Mesenteric fat pad (tissue), 1 donor: Measurements from ENCODE around the gene SLTM. TPM values are rescaled to one million over a fixed set of nuclear protein-coding genes. Genes with fewer than 3 reads are reported as not detected.
"Not testable (repeated sequence)": the region's sequence is repeated elsewhere in the genome, so short reads cannot be mapped to it uniquely, and the experiment has no call there.

Experiments used
- DNase-seq: peaks from one replicate; pipeline ENCODE4 v3.0.0-alpha.2; 2020; ENCODE audit warnings: low spot score
- long read RNA-seq: library from polyadenylated mRNA; unstranded; transcript quantifications from one replicate; pipeline ENCODE4 v2.0.0, GENCODE V29; 2020
- total RNA-seq: library from RNA; stranded (reverse); fragmentation: NEBNext Ultra II Directional; extraction: Animal tissue kit (Norgen Biotek cat#: 25700); gene quantifications from one replicate; pipeline ENCODE4 v1.2.1, GENCODE V29; 2021
- donor health status: DM: yes; HTN: yes; CAD: no.

Gene SLTM
- 85.7 TPM for total RNA-seq
- long read RNA-seq, transcript SLTM-201 (11 exons, 1,373 nt): major isoform, 6 of 99 reads
- long read RNA-seq, partial matches to known transcripts: 64 of 99 reads
- long read RNA-seq, other reads (novel, unspliced or antisense): 26 of 99 reads

DNA sequence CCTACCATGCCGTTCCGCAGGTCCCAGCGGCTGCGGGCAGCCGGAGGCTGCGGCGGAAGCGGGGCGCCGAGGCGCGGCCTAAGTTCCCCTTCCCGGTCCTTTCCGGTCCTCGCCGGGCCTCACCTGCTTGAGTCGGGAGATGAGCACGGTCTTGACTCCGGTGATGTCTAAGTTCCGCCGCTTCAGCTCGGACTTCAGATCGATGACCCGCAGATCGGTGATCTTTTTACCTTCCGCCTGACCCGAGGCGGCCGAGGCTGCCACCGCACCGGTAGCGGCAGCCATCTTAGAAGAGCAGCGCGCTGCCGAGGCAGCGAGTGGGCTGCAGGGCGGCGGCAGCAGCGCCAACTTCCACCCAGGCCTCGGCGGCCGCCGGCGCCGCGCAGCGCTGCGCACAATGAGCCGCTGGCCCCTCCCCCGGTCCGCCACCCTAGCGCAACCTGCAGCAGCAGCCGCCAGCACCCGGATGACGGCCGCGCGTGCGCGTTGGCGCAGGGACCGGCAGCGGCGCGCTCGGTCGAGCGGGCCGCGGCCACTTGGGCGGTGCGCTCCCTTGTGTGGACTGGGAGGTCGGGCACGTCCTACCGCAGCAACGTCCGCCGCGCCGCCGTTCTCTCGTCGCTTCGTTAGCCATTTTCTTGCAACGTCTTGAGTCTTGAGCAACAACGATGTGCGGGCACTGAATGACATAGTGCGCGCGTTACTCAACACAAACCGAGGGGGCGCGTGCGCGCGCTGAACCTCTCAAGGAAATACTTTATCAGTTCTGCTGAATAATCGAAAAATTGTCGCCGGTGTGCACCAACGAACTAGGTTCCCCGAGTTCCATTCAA lies at the start of gene SLTM:
Gene SLTM (minus strand): TSS at position 399 of the 833 bp plus-strand sequence. CDS start 114 bp downstream, at position 285.
- DNase-seq: peak; percentile 98

DNA sequence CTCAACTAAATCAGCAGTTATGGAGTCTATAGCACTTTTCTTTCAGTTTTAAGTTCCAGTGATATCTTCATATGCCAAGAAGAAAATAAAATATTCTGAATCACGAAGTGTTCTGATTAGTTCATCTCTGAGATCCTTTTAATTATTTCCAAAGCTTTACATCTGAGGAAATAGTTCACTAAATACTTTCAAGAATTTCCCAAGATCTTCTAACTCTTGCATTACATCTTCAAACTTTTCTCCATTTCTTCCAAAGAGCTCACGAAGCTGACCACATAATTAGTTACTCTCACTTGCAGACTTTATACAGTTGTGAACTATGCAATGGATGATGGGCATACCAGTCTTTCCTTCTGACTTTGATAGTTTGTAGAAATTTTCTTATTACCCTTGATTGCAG lies 49.8 kb upstream of the SLTM start:
- DNase-seq: no peak

DNA sequence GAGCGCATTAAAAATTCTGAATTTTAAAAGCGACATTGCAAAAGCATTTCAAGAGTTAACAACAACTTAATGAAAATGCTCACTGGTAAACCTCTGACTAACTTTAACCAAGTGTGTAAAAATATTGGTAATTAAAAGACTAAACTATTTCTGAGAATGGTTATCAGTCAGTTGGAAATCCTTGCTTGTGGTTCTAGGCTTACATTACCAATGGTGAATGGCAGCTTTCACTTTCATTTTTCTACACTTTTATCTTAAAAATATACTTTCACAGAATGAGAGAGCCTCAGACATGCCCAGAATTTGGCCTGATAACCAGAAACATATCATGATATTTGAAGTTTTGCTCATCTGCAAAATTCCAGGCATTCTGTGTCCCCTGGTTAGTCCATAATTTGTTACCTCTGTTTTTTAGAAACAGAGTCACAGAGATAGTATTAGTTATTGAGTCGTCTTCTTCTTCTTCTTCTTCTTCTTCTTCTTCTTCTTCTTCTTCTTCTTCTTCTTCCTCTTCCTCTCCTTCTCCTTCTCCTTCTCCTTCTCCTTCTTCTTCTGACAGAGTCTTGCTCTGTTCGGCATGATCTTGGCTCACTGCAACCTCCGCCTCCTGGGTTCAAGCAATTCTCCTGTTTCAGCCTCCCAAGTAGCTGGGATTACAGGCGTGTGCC lies 48.5 kb upstream of the SLTM start:
- no peak for DNase-seq

DNA sequence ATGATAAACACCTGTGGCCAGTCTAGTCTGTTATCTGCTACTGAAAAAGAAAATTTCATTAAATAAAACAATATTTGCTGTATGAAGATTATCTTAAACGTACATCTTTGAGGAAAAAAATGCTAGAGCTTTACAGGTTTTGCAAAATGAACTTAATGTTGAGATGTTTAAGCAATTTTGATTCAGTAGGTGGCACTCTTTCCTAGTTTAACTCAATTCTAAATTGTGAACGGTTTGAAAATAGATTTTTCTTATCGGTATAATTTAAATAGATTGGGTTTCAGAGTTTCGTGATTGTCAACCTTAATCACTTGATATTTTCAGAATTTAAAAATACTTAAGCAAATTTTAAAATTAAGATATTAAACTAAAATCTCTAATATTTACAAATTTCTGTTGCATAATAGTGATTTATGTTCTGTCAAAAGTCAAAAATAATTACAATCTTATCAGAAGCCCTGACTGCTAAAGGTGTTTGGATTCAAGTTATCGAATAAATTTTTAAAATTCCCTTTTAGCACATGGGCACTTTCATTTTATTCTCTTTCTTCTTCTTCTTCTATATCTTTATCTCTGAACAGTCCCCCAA lies 47.0 kb upstream of the SLTM start:
- no peak for DNase-seq

DNA sequence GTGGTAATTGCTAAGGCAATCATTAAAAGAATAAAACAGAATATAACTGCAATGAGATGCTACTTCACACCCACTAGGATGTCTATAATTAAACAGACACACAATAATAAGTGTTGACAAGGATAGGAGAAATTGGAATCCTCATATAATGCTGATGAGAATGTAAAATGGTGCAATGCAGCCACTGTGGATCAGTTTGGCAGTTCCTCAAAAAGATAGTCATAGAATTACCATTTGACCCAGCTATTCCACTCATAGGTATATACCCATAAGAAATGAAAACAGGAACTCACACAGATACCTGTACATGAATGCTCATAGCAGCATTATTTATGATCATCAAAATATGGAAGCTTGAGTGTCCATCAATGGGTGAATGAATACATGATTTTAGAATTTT lies 44.4 kb upstream of the SLTM start:
- DNase-seq: no peak

DNA sequence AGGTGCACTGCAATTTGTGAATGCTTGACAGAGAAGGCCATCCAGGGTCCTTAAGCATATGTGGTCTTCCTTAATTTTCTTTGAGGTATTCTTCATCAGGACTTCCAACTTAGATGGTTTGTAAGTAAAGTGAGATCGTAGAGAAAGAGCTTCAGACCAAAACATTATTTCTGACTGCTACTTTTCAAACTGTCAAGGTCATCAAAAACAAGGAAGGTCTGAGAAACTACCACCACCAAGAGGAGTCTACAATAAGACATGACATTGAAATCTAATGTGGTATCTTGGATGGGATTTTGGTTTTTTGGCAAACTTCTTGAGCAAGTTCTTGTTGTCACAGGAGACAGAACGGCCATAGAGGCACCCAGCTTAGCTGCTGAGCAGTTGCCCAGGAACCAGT lies 34.0 kb upstream of the SLTM start:
- no peak for DNase-seq

DNA sequence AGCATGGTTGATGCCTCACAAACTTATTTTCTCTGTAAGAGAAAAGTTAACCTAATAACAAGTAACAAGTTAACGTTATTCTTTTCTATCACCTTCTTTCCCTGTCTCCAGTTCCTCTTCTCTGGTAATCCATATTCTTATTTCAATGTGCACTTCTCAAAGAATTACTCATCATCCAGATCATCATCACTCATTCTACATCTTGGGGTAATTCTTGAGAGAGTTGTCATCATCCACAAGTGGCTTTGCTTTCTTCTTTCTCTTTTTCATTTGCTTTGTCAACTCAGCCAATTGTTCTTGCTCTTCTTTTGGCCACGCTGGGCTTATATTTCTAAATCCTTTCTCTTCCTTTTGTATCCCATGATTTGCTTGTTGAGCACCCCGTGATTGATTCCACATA lies 33.2 kb upstream of the SLTM start:
- DNase-seq: no peak

DNA sequence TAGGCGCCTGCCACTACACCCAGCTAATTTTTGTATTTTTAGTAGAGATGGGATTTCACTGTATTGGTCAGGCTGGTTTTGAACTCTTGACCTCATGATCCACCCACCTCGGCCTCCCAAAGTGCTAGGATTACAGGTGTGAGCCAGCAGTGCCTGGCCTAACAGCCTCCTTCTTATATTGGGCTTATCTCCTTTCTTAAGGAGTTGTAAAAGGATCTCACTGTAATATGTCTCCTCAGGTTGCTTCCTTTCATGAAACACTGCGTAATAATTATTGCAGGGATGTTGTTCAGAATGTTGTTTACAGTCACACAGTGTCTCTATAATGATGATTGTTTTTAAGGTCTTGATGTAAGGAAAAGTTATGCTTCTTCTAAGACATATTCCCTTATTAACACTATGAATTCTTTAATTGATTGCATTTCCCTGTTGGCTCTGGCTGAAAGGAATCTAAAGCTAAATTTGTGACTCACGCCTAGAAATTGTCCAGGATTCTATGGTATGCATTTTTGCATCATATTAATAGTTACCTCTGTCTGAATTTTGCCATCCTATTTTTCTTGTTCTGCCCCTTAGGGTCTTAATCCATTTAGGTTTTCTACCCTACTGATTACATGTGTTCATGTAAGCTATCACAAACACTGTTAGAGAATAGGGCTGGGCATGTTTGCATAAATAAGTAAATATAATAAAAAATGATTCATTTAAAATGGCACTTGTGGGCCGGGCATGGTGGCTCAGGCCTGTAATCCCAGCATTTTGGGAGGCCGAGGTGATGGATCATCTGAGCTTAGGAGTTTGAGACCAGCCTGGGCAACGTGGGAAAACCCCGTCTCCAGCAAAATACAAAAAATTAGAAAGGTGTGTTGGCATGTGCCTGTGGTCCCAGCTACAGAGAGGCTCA lies 29.4 kb upstream of the SLTM start:
- DNase-seq: no peak

DNA sequence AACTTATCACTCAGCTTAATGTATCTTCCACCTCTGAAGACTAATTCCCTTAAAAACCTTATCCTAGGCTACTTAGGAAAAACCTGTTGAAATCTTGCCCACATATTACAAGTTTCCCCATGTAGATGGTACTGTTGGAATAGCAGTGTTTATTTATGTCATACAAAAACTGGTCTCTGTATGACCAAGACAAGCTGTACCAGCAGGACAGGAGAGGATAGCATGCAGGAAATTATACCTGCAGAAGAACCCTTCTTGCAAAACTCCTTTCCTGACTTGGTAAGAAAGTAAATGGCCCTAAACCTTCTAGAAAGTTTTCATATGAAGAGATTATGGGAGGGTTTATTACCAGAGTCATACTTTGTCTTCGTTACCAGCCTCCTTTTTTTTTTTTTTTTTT lies 28.7 kb upstream of the SLTM start:
- no peak for DNase-seq

DNA sequence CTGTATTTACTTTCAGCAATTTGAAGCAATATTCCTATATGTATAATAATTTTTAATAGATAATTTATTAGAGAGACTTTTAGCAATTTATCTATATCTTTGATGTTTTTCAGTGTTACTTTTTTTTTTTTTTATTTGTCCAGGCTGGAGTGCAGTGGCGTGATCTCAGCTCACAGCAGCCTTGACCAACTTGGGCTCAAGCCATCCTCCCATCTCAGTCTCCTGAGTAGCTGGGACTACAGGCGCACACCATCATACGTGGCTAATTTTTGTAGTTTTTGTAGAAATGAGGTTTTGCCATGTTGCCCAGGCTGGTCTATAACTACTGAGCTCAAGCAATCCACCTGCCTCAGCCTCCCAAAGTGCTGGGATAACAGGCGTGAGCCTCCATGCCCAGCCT lies 25.3 kb upstream of the SLTM start:
- no peak for DNase-seq

DNA sequence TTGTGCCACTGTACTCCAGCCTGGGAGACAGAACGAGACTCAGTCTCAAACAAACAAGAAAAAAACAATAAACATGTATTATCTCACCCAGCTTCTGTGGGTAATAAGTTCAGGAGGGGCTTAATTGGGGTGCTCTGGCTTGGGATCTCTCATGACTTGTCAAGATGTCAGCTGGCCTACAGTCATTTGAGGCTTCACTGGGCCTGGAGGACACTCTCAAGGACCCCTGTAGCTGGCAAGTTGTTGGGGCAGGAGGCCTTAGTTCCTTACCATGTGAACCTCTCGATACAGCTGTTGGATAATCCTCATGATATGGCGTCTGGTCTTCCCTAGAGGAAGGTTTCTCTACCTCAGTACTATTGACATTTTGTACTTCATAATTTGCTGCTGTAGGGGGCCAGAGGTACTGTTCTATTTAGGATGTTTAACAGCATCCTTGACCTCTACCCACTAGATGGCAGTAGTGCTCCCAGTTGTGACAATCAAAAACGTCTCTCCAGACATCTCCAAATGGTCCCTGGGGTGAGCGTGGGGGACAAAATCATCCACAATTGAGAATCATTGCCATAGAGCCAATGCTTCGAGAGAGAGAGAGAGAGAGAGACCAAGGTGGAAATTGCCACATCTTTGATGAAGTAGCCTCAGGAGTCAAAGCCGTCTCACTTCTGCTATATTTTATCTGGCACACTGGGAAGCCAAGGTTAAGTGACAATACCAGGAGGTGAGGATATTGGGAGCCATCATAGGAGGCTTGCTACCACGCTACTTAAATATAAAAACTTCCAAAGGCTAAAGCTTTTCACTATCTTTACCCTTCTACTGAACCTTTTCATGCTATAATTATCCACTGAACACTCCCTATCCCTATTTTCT lies 23.9 kb upstream of the SLTM start:
- no peak for DNase-seq

DNA sequence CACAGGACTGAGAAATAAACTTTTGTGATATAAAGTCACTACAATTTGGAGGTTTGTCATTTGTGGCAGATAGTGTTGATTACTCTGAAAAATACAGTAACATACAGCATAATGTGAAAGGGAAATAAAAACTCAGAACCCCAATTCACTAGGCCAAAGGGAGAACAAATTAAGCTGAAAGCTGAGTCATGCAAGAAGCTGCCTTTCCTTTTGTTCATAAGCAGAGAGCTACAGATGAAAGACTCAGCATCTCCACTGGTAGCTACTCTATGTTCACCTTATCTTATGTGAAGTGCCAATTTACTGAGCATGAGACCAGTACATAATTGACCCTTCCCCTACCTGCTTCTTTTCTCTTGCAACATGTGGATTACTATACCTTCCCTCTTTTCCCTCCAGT lies 19.3 kb upstream of the SLTM start:
- DNase-seq: no peak

DNA sequence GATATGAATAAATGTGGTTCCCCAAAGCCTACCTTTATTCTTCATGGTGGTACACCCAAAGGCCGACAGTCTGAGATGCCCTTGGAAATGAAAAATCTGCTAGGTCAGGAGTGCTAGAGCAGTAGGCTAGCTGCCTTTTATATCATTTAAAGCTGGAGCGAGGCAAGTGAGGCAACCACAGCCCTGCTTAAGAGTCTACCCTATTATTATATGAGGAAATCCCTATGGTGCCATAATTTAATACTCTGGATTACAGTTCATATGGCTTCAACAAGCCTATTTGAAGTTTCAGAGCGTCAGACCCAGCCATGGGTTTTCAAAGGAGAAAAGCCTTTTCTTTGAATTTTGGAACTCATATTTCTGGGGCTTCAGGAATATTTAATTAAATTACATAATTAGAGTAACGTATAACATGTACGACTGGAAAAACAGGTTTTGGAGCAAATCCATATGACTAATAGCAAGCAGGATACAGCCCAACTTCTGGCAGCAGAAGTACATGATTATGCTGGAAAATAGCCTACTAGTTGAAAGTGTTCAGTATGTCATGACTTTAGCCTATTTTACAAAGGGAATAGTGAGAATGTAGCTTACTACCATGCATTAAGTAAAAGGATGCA lies 18.0 kb upstream of the SLTM start:
- DNase-seq: no peak

DNA sequence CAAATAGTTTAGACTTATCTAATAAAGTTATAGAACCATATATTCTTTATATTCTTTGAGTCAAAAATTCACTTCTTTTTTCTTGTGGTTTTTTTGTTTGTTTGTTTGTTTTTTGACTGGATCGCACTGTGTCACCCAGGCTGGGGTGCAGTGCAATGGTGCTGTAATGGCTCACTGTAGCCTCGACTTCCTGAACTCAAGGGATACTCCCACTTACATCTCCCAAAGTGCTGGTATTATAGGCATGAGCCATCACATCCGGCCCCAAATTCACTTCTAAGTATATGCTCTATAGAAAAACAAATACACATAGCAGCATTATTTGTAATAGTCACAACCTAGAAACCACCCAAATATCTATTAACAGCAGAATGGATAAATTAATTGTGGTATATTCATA lies 13.7 kb upstream of the SLTM start:
- no peak for DNase-seq

DNA sequence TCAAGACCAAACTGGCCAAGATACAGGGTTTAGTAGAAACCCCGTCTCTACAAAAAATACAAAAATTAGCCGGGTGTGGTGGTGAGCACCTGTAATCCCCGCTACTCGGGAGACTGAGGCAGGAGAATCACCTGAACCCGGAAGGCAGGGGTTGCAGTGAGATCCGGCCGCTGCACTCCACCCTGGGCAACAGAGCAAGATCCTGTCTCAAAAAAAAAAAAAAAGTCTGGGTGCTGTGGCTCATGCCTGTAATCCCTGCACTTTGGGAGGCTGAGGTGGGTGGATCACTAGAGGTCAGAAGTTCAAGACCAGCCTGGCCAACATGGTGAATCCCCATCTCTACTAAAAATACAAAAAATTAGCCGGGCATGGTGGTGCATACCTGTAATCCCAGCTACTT lies 1.5 kb upstream of the SLTM start:
- DNase-seq: not testable (repeated sequence)

DNA sequence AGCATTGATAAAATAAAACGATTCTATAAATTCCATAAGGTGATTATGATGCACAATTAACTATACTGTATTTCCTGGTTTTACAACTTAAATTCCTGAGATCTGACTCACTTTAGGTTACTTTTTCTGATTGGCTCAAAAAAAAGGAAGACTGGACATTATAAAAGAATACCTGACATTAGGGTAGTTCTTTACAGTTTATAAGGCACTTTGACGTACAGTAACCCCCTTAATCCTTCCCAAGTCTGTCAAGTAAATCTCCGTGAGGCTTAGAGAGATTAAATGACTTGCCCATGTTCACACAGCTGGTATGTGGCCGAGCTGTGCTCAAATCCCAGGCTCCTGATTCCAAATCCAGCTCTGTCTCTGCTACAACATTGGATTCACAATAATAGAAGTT lies 1.0 kb upstream of the SLTM start:
- DNase-seq: no peak

DNA sequence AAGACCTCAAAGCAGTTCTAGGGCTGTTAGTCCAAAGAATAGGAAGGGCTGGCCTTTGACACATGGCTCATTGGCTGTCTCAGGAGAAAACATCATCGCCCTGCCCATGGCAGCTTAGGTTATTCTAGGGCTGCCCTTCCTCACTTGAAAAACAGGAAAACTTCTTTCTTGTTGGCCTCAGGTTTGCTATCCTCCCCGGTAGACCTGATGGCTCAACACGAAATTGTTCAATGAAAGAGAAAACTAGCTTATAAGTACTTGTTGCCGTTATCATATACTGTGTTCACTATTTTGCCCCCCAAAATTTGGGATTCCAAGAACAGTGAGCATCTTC lies 602 bp upstream of the SLTM start:
- DNase-seq: no peak

DNA sequence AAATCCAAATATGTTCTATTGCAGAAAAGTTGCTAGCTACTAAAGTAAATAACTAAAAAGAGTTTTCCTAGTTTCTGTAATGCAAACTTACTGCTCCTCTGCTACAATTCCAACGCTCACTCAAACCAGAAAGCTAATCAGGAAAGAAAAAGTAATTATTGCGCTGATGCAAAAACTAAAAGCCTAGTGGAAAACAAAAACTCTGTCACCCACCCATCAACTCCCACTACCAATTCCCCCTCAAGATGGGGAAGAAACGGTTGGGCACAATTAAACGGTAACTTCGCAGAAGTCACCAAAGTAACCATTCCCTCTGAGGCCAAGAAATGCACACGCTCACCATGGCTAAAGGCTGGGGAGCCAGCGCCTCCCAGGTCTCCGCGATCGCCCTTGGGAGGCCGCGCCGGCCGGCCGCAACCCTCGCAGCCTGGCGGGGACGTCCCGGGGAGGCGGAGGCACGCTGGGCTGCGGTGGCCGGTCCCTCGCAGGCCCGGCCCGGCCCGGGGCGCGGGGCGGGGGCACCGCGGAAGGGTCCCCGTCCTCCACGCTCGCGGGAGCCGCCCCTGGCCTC lies 684 bp downstream of the SLTM start:
- DNase-seq: peak; percentile 89

DNA sequence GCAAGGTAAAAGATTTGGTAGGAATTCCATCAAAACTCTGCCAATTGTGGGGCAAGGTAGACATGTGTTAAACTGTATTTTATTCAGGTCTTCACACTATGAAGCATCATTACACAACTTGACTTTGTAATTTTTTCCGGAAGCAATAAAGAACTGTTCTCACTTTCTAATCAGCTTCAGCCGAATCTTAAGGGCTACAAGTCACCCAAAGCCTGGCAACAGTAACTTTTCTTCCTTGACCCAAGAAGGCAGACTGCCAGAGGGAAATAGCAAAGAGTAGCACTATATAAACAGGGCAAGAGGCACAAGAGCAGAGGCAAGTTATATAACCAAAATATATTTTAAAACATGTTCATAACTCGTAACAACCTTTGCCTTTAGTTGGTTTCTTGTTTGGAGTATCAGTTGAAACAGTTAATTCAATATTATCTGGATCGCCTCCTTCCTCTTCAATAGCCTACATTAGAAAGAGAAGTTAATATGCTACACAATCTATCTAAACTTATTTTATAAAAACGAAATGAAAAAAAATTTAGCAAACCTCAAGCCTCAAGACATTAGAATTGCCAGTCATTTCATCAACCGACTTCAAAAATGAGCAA lies 1.4 kb downstream of the SLTM start:
- DNase-seq: no peak
